PFSK-1 (cell line): Measurements from ENCODE around the gene ZNF665.

Experiments
- FOXP2 ChIP-seq: optimal IDR thresholded peaks from 2 replicates; pipeline ENCODE3; 2011; ENCODE audit warnings: borderline replicate concordance, control low read depth, inconsistent platforms; ENCODE audit not compliant: insufficient read depth; ENCODE audit errors: extremely low read length, extremely low read depth
- POLR2AphosphoS5 ChIP-seq: IDR thresholded peaks from 2 replicates; pipeline ENCODE4 v1.6.1; 2012; ENCODE audit warnings: low read depth, mild to moderate bottlenecking, control low read depth, low read length, moderate library complexity
- SIN3A ChIP-seq: IDR thresholded peaks from 2 replicates; pipeline ENCODE4 v1.6.1; 2012; ENCODE audit warnings: mild to moderate bottlenecking, low read length, moderate library complexity, borderline replicate concordance; ENCODE audit not compliant: insufficient read depth
- TAF1 ChIP-seq: IDR thresholded peaks from 2 replicates; pipeline ENCODE4 v1.6.1; 2012; ENCODE audit warnings: low read length, control low read depth, borderline replicate concordance; ENCODE audit not compliant: insufficient read depth
- TF ChIP-seq, protein P1 (sequence below), 2 experiments: IDR thresholded peaks; 2 replicates each; pipeline versions ENCODE4 v1.6.1 to v1.8.0; 2011 to 2012; ENCODE audit warnings: low read depth in 2 of 2, low read length in 2 of 2, control low read depth in 1 of 2, inconsistent platforms in 1 of 2, mild to moderate bottlenecking in 1 of 2, moderate library complexity in 1 of 2; ENCODE audit not compliant: insufficient read depth in 1 of 2

ZNF665 gene

GRCh38 chr19:53130506-53130905 lies 62.7 kb downstream of the ZNF665 start:
- TF ChIP-seq POLR2AphosphoS5 (no peak), TAF1 (no peak), SIN3A (no peak), FOXP2 (no peak)
- TF ChIP-seq, protein P1, sequence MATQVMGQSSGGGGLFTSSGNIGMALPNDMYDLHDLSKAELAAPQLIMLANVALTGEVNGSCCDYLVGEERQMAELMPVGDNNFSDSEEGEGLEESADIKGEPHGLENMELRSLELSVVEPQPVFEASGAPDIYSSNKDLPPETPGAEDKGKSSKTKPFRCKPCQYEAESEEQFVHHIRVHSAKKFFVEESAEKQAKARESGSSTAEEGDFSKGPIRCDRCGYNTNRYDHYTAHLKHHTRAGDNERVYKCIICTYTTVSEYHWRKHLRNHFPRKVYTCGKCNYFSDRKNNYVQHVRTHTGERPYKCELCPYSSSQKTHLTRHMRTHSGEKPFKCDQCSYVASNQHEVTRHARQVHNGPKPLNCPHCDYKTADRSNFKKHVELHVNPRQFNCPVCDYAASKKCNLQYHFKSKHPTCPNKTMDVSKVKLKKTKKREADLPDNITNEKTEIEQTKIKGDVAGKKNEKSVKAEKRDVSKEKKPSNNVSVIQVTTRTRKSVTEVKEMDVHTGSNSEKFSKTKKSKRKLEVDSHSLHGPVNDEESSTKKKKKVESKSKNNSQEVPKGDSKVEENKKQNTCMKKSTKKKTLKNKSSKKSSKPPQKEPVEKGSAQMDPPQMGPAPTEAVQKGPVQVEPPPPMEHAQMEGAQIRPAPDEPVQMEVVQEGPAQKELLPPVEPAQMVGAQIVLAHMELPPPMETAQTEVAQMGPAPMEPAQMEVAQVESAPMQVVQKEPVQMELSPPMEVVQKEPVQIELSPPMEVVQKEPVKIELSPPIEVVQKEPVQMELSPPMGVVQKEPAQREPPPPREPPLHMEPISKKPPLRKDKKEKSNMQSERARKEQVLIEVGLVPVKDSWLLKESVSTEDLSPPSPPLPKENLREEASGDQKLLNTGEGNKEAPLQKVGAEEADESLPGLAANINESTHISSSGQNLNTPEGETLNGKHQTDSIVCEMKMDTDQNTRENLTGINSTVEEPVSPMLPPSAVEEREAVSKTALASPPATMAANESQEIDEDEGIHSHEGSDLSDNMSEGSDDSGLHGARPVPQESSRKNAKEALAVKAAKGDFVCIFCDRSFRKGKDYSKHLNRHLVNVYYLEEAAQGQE (IDR thresholded peaks at IDR 0.05; ENCODE audit: insufficient read depth in 1 of 2, low read depth in 2 of 2, low read length in 2 of 2), result no peak

GRCh38 chr19:53123400-53123799 lies 69.8 kb downstream of the ZNF665 start:
- TF ChIP-seq TAF1, result no peak
- no peak for TF ChIP-seq POLR2AphosphoS5
- TF ChIP-seq, protein P1 (IDR thresholded peaks at IDR 0.05; ENCODE audit: insufficient read depth in 1 of 2, low read depth in 2 of 2, low read length in 2 of 2), result no peak
- no peak for TF ChIP-seq SIN3A
- no peak for TF ChIP-seq FOXP2
